GM12873 (cell line): ENCODE measurements around the gene CEPT1.

ENCODE experiments used
- TF ChIP-seq, protein P1 (sequence below): IDR thresholded peaks from 2 replicates; pipeline ENCODE4 v1.5.1; 2012; ENCODE audit warnings: low read depth, mild to moderate bottlenecking, moderate library complexity, low read length, control low read depth; ENCODE audit not compliant: insufficient read depth; ENCODE audit errors: missing control alignments

CEPT1 gene

DNA sequence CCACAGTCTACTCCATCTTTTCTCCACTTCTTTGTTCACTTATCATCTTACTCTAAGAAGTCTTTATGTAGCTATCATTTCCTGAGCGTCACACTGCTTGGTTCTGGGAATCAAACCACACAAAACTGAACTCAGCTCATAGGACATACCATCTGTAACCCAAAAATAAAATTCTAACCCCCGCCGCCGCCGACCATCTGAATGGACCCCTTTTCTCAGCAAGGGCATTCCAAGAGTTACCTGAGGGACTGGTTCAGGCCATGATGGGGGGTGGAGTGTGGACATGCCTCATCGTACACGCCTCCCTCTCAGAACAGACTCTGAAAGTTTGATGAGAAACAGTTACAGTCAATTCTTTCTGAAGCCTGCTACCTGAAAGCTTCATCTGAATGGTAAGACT lies 74.9 kb downstream of the CEPT1 start:
- TF ChIP-seq, protein P1, sequence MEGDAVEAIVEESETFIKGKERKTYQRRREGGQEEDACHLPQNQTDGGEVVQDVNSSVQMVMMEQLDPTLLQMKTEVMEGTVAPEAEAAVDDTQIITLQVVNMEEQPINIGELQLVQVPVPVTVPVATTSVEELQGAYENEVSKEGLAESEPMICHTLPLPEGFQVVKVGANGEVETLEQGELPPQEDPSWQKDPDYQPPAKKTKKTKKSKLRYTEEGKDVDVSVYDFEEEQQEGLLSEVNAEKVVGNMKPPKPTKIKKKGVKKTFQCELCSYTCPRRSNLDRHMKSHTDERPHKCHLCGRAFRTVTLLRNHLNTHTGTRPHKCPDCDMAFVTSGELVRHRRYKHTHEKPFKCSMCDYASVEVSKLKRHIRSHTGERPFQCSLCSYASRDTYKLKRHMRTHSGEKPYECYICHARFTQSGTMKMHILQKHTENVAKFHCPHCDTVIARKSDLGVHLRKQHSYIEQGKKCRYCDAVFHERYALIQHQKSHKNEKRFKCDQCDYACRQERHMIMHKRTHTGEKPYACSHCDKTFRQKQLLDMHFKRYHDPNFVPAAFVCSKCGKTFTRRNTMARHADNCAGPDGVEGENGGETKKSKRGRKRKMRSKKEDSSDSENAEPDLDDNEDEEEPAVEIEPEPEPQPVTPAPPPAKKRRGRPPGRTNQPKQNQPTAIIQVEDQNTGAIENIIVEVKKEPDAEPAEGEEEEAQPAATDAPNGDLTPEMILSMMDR: no peak

DNA sequence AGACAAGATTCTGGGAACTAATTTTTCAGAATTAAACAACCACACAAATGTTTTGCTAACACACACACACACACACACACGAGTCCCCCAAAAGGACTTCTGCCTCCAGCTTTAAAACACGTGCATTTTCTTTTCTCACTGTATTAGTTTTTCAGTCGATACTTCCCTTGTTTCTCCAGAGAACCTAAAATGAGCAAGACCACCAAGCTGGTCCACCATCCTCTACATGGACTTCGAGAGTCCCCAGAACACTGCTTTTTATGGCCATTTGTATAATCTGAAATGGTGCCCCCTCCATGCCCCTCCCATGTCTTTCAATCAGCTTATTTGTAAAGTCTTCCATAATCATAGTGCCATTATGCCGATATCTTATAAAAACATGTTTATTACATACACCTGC lies 76.7 kb downstream of the CEPT1 start:
- TF ChIP-seq, protein P1: no peak

DNA sequence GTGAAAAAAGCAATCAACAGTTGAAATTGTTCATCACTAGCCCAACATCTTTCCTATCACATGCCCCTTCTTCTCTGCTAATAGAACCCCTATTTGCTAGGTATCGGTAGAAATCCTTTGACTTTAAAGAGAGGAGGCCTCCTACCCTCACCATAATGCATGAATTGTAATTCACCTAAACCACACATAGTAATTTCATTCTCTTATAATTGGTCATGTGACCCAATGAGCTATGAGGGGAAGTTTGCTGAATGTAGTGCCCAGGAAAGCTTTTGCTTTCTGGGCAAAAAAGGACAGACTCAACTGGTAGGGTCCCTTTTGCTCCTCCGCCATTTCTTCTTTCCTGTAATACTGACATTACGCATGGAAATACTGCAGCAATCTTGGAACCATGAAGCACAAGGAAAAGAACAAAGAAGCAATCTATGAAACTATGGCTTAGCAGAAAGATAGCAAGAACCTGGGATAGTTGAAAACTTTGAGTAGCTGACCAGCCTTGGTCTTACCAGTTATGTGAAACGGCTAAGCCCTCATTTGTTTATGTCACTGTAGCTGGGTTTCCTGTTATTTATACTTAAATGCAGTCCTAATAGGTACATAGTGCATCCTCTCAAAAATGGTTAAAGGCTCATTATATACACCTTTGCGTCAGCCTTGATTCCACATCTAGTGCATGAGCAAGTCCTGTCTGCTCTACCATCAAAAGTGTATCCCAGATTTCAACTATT lies 77.3 kb downstream of the CEPT1 start:
- TF ChIP-seq, protein P1: no peak

DNA sequence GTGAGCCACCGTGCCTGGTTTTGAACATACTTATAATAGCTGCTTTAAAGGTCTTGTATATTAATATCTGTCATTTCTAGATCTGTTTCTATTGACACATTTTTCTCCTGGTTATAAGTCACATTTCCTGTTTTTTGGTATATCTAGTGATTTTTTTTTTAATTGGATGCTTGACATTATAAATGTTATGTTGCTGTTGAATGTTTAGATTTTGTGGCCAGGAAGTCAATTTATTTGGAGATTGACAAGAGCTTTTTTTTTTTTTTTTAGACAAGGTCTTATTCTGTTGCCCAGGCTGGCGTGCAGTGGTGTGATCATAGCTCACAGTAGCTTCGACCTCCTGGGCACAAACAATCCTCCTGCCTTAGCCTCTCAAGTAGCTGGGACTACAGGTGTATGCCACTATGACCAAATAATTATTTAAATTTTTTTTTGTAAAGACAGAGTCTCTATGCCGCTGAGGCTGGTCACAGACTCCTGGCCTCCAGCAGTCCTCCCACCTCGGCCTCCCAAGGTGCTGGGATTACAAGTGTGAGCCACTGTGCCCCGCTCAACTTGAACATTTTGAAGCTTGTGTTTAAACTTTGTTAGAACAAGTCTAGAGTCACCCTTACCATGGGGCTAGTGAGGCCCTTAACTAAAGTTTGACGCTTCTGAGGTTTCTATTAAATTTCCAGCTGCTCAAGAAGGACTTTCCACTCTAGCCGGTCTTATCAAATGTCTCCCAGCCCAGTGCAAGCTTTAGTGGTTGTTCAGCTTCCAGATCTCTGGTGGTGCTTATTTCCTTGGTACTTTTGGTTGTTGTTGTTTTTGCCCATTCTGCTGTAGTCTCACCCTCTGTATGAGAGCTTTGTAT lies 78.9 kb downstream of the CEPT1 start:
- TF ChIP-seq, protein P1: no peak

DNA sequence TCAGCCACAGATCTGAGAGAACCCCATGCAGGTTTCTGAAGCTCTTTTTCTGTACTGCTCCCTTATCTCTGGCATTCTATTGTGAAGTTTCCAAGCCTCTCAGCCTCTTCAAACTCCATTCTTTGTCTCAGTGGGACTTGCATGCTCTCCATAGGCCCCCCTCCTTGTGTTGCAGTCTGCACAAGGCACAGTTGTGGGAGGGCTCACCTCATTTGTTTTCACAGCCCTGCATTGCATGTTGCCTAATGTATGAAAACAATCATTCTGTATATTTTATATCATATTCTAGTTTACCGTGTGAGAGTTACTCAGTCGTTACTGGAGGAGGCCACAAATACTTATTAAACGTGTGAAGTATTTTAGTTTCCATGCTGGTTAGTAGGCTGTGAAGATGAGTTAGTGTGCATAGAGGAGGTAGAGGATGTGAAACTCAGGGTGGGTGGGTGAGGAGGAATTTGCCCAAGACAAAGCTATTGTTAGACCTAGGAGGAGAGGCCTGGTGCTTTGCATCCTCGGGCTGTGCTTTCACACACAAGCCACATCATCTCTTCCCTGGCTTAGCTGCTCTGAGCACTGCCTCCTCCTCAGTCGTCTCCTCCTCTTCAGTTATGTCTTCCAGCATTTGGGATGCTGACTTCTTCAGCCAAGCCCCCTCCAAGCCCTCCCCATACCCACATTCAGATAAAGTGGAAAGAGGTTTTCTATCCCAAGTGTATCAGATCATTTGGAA lies 79.7 kb downstream of the CEPT1 start:
- TF ChIP-seq, protein P1: no peak

DNA sequence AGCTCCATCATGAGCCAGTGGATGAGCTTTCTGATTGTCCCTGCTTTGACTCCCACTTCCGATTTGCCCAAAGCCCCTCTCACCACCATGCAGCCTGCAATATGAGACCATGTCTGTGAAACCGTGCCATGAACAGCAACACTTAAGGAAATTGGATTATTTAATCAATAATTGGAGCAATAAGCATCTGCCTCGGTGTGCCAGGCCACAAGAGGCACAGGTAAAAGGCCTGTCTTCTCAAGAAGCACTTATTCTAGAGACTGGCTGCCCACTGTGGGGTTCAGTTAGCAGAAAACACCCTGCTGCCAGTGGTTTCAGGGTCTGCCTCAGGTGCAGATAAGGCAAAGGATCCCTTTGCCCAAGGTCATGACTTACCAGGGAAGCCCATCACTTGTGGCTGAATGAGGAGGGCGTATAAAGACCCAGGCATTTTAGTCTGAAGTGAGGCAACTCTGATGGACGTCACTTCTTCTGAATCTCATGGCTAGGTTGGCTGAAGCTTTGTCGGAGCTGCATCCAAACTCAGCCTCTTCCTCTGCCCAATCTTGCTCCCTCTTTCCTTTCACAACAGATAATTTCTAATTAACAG lies 80.4 kb downstream of the CEPT1 start:
- TF ChIP-seq, protein P1: no peak

DNA sequence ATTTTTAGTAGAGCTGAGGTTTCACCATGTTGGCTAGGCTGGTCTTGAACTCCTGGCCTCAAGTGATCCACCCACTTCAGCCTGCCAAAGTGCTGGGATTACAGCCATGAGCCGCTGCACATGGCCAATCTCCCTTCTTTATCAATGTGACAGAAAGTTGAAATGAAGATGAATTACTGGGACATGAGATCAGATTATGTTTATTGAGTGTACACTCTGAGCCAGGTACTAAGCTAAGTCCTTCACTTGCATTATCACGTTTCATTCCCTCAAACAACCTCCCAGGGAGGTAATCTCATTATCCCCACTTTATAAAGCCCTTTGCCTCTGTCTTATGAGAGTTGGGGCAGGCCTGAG lies 81.2 kb downstream of the CEPT1 start:
- TF ChIP-seq, protein P1: no peak
